ENCODE results near the gene ERH. TPM values are rescaled to one million over a fixed set of nuclear protein-coding genes. Genes with fewer than 3 reads are reported as not detected.

ERH gene
- total RNA-seq, 1 experiment from 2014 or later: 222 TPM

GRCh38 chr14:69373104-69373503 lies 25.0 kb downstream of the ERH start:
- BruUV-seq (replicated peaks): no TSS peak
- no peaks in the 10 kb centered on the region for H3K27me3 ChIP-seq (ENCODE audit: control insufficient read depth, insufficient read depth, low read length)
- intact Hi-C loops (cut with micrococcal nuclease; ENCODE audit: unreplicated experiment) (no loop called here), in situ Hi-C loops (cut with HindIII; ENCODE audit: low pct_unique_long_range_greater_than_20kb, low sequenced_read_pairs) (no loop called here)
- TF ChIP-seq SIN3A (IDR thresholded peaks at IDR 0.05; ENCODE audit: borderline replicate concordance, insufficient read depth, low read depth, low read length) (no peak), TCF7L2 (IDR thresholded peaks at IDR 0.05; ENCODE audit: low read depth, low read length) (no peak), POLR2AphosphoS5 (IDR thresholded peaks at IDR 0.05; ENCODE audit: low read depth, low read length) (no peak), CTCF (IDR thresholded peaks at IDR 0.05) (no peak), REST (IDR thresholded peaks at IDR 0.05; ENCODE audit: insufficient read depth in 1 of 2, low read depth in 2 of 2, low read length in 1 of 2) (no peak)
- H3K27ac ChIP-seq (ENCODE audit: low read length): no peak overlapping the region
- no peaks in the 10 kb centered on the region for H3K4me1 ChIP-seq (ENCODE audit: control insufficient read depth, insufficient read depth, low read length)
- H3K4me3 ChIP-seq (ENCODE audit: low read depth in 2 of 2, low read length in 2 of 2): no peak overlapping the region
- POLR2A ChIA-PET: no interaction called here
- no peaks in the 10 kb centered on the region for H3K9me3 ChIP-seq (ENCODE audit: control insufficient read depth, insufficient read depth, low read depth, low read length)
- no peak for ATAC-seq
- peaks cover 2% of the 10 kb centered on the region; the same call in 1 of the 2 replicates for H3K36me3 ChIP-seq (ENCODE audit: control insufficient read depth, insufficient read depth, low read length)
- CTCF ChIA-PET: no interaction called here
- no peak for DNase-seq (ENCODE audit: low read depth, low spot score)

GRCh38 chr14:69372146-69372545 lies 26.0 kb downstream of the ERH start:
- POLR2A ChIA-PET: no interaction called here
- ATAC-seq: no peak
- BruUV-seq (replicated peaks): no TSS peak

More at GRCh38 chr14:69372146-69372545, 26.0 kb downstream of the ERH start:
- no peak for TF ChIP-seq POLR2AphosphoS5 (IDR thresholded peaks at IDR 0.05; ENCODE audit: low read depth, low read length)
- no peak for TF ChIP-seq SIN3A (IDR thresholded peaks at IDR 0.05; ENCODE audit: borderline replicate concordance, insufficient read depth, low read depth, low read length)
- TF ChIP-seq REST (IDR thresholded peaks at IDR 0.05; ENCODE audit: insufficient read depth in 1 of 2, low read depth in 2 of 2, low read length in 1 of 2): no peak
- no peak for TF ChIP-seq TCF7L2 (IDR thresholded peaks at IDR 0.05; ENCODE audit: low read depth, low read length)
- no peak for TF ChIP-seq CTCF (IDR thresholded peaks at IDR 0.05)
- CTCF ChIA-PET: no interaction called here
- no peaks in the 10 kb centered on the region for H3K36me3 ChIP-seq (ENCODE audit: control insufficient read depth, insufficient read depth, low read length)
- in situ Hi-C loops (cut with HindIII; ENCODE audit: low pct_unique_long_range_greater_than_20kb, low sequenced_read_pairs) (no loop called here), intact Hi-C loops (cut with micrococcal nuclease; ENCODE audit: unreplicated experiment) (no loop called here)
- DNase-seq (ENCODE audit: low read depth, low spot score): no peak
- H3K27ac ChIP-seq (ENCODE audit: low read length): no peak overlapping the region
- no peaks in the 10 kb centered on the region for H3K4me1 ChIP-seq (ENCODE audit: control insufficient read depth, insufficient read depth, low read length)
- no peaks in the 10 kb centered on the region for H3K27me3 ChIP-seq (ENCODE audit: control insufficient read depth, insufficient read depth, low read length)
- no peaks in the 10 kb centered on the region for H3K9me3 ChIP-seq (ENCODE audit: control insufficient read depth, insufficient read depth, low read depth, low read length)
- H3K4me3 ChIP-seq (ENCODE audit: low read depth in 2 of 2, low read length in 2 of 2): no peak overlapping the region

All from Panc1 (cell line).